Panc1 (cell line): ENCODE results near the gene MVB12A. TPM values are rescaled to one million over a fixed set of nuclear protein-coding genes. Genes with fewer than 3 reads are reported as not detected.

Experiments
- ATAC-seq: fragments of 200-7000 bp; cut with Tn5 transposase; 2 replicates; pipeline ENCODE4 v1.9.1; 2020; ENCODE audit warnings: mild to moderate bottlenecking, moderate library complexity
- BruUV-seq: library from RNA; stranded (reverse); fragments of 400-500 nt; replicated peaks from 2 replicates; lab custom pipeline; 2021; lab: Mats Ljungman, UMichigan
- CTCF ChIA-PET: fragments of 300-600 bp; sonication (Branson Sonifier 250); formaldehyde crosslinking; loops from one replicate; lab custom pipeline; 2022; ENCODE audit warnings: antibody characterized with exemption; lab: Charles Lee
- POLR2A ChIA-PET: fragments of 300-600 bp; sonication (Branson Sonifier 250); formaldehyde crosslinking; loops from one replicate; lab custom pipeline; 2022; ENCODE audit warnings: antibody characterized with exemption; lab: Charles Lee
- DNase-seq: peaks from one replicate; pipeline ENCODE4 v3.0.0-alpha.2; 2010; ENCODE audit warnings: low read depth, low spot score
- H3K27ac ChIP-seq: 2 replicates; pipeline ENCODE4 v1.5.1; 2011; ENCODE audit warnings: mild to moderate bottlenecking, low read length, inconsistent platforms
- H3K27me3 ChIP-seq: fragments of 200-500 bp; sonication (Bioruptor generic); 2 replicates; pipeline ENCODE4 v1.6.0; 2014; ENCODE audit warnings: low read length, inconsistent platforms; ENCODE audit not compliant: control insufficient read depth, insufficient read depth
- H3K36me3 ChIP-seq: fragments of 200-500 bp; sonication (Bioruptor generic); 2 replicates; pipeline ENCODE4 v1.5.1; 2014; ENCODE audit warnings: inconsistent platforms, mild to moderate bottlenecking, low read length, moderate library complexity; ENCODE audit not compliant: control insufficient read depth, insufficient read depth
- H3K4me1 ChIP-seq: 2 replicates; pipeline ENCODE4 v1.5.1; 2011; ENCODE audit warnings: inconsistent platforms, mild to moderate bottlenecking, low read length, moderate library complexity; ENCODE audit not compliant: control insufficient read depth, insufficient read depth
- H3K4me3 ChIP-seq, 2 experiments: 2 replicates each; pipeline ENCODE4 v1.5.1; 2011 to 2012; ENCODE audit warnings: low read depth in 2 of 2, low read length in 2 of 2, mild to moderate bottlenecking in 2 of 2, inconsistent platforms in 1 of 2, moderate library complexity in 1 of 2
- H3K9me3 ChIP-seq: fragments of 200-500 bp; sonication (Bioruptor generic); 2 replicates; pipeline ENCODE4 v1.5.1; 2014; ENCODE audit warnings: low read depth, mild to moderate bottlenecking, inconsistent platforms, low read length, moderate library complexity; ENCODE audit not compliant: control insufficient read depth, insufficient read depth
- CTCF ChIP-seq: fragments of 450-650 bp; IDR thresholded peaks from 2 replicates; pipeline ENCODE4 v1.5.1; 2017; ENCODE audit warnings: mild to moderate bottlenecking
- POLR2AphosphoS5 ChIP-seq: IDR thresholded peaks from 2 replicates; pipeline ENCODE4 v1.6.1; 2012; ENCODE audit warnings: mild to moderate bottlenecking, low read depth, low read length, moderate library complexity
- REST ChIP-seq, 2 experiments: IDR thresholded peaks; 2 replicates each; pipeline ENCODE4 v1.6.1; 2011 to 2012; ENCODE audit warnings: low read depth in 2 of 2, control low read depth in 1 of 2, low read length in 1 of 2, mild to moderate bottlenecking in 1 of 2, moderate library complexity in 1 of 2; ENCODE audit not compliant: insufficient read depth in 1 of 2
- SIN3A ChIP-seq: IDR thresholded peaks from 2 replicates; pipeline ENCODE4 v1.6.1; 2012; ENCODE audit warnings: low read depth, mild to moderate bottlenecking, low read length, moderate library complexity, borderline replicate concordance; ENCODE audit not compliant: insufficient read depth
- TCF7L2 ChIP-seq: IDR thresholded peaks from 2 replicates; pipeline ENCODE4 v1.6.1; 2011; ENCODE audit warnings: mild to moderate bottlenecking, low read depth, low read length, inconsistent platforms
- in situ Hi-C: cut with HindIII; loops from 2 replicates; pipeline ENCODE4 v1.10.0; 2016; ENCODE audit warnings: low sequenced_read_pairs, low pct_unique_long_range_greater_than_20kb
- intact Hi-C: fragments of 100-400 bp; cut with micrococcal nuclease; formaldehyde crosslinking; loops from one replicate; pipeline ENCODE4 v1.10.0; 2022; ENCODE audit not compliant: unreplicated experiment
- total RNA-seq: library from RNA; stranded (reverse); gene quantifications from one replicate; pipeline ENCODE4 v1.2.1, GENCODE V29; 2021; ENCODE audit not compliant: unreplicated experiment

MVB12A gene
- total RNA-seq, 1 experiment from 2014 or later = 42.1 TPM

- intact Hi-C loops (no loop called here), in situ Hi-C loops (no loop called here)
- no peak for ATAC-seq
- no peak for DNase-seq
- Histone ChIP-seq H3K4me3 (no peak overlapping the region), H3K36me3 (no peaks in the 10 kb centered on the region), H3K27ac (no peak overlapping the region), H3K27me3 (no peaks in the 10 kb centered on the region), H3K4me1 (no peaks in the 10 kb centered on the region), H3K9me3 (no peaks in the 10 kb centered on the region)
- no peak for TF ChIP-seq POLR2AphosphoS5
- TF ChIP-seq CTCF = no peak
- TF ChIP-seq TCF7L2 = no peak
- TF ChIP-seq SIN3A = no peak
- no peak for TF ChIP-seq REST (IDR thresholded peaks at IDR 0.05; ENCODE audit: insufficient read depth in 1 of 2, low read depth in 2 of 2, low read length in 1 of 2)
- no TSS peak for BruUV-seq
- POLR2A ChIA-PET = no interaction called here
- CTCF ChIA-PET = interaction anchor here (0.5 to 0.9 kb wide), 4 partner anchors 13 to 309 kb away, joined by 3 to 7 read pairs (median 4); no protein-coding TSS in a partner anchor
These were observed 34.8 kb downstream of the MVB12A start for GRCh38 chr19:17454576-17455071.

GRCh38 chr19:17455308-17456123, 35.7 kb downstream of the MVB12A start:
- ATAC-seq = peak; percentile 58

More at GRCh38 chr19:17455308-17456123, 35.7 kb downstream of the MVB12A start:
- no peaks in the 10 kb centered on the region for H3K27me3 ChIP-seq
- H3K4me1 ChIP-seq = no peaks in the 10 kb centered on the region
- H3K9me3 ChIP-seq = no peaks in the 10 kb centered on the region
- TF ChIP-seq POLR2AphosphoS5 (no peak), REST (IDR thresholded peaks at IDR 0.05; ENCODE audit: insufficient read depth in 1 of 2, low read depth in 2 of 2, low read length in 1 of 2) (no peak), CTCF (no peak), TCF7L2 (no peak), SIN3A (no peak)
- no TSS peak for BruUV-seq
- intact Hi-C loops (no loop called here), in situ Hi-C loops (no loop called here)
- no peaks in the 10 kb centered on the region for H3K36me3 ChIP-seq
- no peak overlapping the region for H3K27ac ChIP-seq
- ChIA-PET CTCF (no interaction called here), POLR2A (no interaction called here)
- no peak overlapping the region for H3K4me3 ChIP-seq
- no peak for DNase-seq
